ENCODE data around the gene CYYR1.

The CYYR1 gene

DNA sequence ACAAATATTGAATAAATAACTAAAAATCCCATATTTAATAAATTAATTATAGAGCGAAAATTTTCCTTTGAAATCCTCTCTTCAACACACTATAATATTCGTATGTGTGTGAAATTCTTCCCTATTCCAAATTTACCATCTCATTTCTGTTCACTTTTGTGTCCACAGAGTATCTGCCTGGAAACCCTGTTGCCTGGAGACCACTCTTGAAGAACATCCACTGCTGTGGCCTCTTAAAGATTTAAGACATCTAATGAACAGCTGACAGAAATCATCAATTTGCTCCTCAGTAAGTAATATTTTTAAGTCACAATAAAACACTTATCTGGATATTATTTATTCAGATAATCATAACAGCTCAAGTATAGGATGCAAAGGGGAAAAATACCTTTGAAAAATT lies 69.7 kb downstream of the CYYR1 start:
- no peak for DNase-seq (ENCODE audit: low read depth)
- H3K4me3 ChIP-seq (ENCODE audit: low read depth, low read length): no peak overlapping the region
- TF ChIP-seq, protein P1, sequence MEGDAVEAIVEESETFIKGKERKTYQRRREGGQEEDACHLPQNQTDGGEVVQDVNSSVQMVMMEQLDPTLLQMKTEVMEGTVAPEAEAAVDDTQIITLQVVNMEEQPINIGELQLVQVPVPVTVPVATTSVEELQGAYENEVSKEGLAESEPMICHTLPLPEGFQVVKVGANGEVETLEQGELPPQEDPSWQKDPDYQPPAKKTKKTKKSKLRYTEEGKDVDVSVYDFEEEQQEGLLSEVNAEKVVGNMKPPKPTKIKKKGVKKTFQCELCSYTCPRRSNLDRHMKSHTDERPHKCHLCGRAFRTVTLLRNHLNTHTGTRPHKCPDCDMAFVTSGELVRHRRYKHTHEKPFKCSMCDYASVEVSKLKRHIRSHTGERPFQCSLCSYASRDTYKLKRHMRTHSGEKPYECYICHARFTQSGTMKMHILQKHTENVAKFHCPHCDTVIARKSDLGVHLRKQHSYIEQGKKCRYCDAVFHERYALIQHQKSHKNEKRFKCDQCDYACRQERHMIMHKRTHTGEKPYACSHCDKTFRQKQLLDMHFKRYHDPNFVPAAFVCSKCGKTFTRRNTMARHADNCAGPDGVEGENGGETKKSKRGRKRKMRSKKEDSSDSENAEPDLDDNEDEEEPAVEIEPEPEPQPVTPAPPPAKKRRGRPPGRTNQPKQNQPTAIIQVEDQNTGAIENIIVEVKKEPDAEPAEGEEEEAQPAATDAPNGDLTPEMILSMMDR (conservative IDR thresholded peaks at IDR 0.05; ENCODE audit: low read depth, low read length): no peak

DNA sequence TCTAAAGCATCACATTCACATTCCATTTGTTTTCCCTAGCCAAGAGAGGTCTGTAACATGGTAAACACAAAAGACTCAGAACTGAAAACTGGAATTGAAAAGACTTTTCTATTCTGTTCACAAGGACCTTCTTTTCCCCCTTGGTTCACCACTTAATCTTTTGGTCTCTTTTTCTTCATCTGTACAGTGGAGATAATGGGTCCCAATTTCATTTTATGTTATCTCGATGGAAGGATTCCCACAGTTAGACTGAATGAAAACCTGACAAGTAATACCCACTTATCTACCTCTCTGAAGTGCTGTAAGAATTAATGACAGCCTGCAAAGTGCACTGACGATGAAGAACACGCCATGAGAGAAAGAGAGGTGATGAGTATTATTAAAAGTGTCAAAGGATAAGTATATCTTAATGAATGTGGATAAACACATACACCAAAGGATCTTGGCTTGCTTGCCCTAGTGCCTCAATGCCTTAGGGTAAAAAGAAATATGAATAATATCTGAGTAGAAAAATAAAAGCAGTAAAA lies 71.5 kb downstream of the CYYR1 start:
- TF ChIP-seq, protein P1 (conservative IDR thresholded peaks at IDR 0.05; ENCODE audit: low read depth, low read length): no peak
- DNase-seq (ENCODE audit: low read depth): no peak
- no peak overlapping the region for H3K4me3 ChIP-seq (ENCODE audit: low read depth, low read length)

DNA sequence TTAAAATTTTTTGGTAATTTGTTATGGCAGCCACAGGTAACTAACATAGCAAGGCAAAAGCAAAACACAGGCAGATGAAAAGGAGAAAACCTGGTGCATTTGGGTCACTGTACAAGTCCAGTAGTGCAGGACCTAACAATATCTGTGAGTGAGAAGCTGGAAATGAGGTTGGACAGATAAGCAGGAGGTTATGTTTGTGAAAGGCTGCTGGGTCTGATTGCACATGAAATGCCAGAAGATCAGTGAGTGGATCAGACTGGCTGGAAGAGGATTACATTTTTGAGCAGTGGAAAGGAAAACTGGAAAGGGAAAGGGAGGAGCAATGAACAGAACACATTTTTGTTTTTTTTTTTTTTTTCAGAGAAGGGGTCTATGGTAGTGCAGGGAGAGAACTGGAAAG lies 73.6 kb downstream of the CYYR1 start:
- TF ChIP-seq, protein P1 (conservative IDR thresholded peaks at IDR 0.05; ENCODE audit: low read depth, low read length): no peak
- DNase-seq (ENCODE audit: low read depth): no peak
- no peak overlapping the region for H3K4me3 ChIP-seq (ENCODE audit: low read depth, low read length)

DNA sequence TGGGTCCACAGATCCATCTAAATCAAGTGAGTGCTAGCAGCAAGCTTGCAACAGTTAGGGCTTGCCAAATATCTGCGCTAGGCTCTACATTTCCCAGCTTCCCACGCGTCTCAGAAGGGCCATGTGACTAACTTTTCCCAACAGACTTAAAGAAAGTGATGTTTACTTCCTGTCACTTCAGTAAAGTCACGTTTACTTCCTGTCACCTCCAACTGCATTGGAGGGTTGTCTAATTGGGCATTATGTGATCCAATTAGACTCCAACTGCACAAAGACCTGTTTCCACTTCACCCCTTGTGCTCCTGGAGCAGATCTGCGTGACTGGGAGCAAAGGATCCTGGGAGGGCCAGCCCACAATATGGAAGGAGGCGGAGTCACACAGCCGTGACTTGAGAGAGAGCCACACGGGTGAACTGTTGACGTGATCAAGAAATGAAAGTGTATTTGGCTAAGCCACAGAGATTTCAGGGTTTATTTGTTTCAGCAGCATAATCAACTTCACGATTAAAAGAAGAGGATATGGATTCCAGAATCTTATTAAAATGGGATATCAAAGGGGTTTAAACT lies 77.7 kb downstream of the CYYR1 start:
- TF ChIP-seq, protein P1 (conservative IDR thresholded peaks at IDR 0.05; ENCODE audit: low read depth, low read length): no peak
- no peak overlapping the region for H3K4me3 ChIP-seq (ENCODE audit: low read depth, low read length)
- no peak for DNase-seq (ENCODE audit: low read depth)

DNA sequence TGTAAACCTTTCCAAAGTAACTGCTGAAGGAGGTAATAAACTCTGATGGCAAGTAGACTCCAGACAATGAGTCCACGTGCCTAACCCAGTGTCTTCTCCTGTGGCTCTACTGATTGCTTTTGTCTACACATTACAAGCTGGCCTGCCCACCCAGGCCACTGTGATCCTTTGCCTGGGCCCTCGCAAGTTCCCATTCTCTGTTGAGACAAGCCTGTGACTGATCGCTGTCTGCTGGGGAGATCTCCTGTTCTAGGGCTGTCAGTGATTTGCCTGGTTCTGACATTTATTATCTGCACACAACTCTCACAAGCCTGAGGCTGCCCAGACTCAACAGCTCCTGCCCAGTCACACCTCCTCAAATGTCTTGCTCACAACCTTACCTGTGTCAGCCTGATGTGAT lies 81.4 kb downstream of the CYYR1 start:
- no peak for DNase-seq (ENCODE audit: low read depth)
- TF ChIP-seq, protein P1 (conservative IDR thresholded peaks at IDR 0.05; ENCODE audit: low read depth, low read length): no peak
- H3K4me3 ChIP-seq (ENCODE audit: low read depth, low read length): no peak overlapping the region

DNA sequence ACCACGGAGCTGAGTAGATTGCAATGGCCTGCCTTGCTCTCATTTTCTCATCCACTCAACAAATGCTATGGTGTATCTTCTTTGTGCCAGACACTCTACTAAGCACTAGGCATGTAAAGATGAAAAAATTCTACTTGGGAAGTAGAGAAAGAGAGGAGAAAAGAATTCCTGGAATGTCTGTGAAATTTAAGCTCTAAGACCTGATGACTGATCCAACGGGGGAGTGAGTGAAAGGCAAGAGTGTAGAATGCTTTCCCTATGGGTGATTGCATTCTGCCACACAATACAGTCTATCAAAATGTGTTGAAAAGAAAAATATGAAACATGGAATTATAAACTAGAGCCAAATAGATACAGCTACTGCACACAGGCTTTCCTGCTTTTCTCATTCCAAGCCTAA lies 82.3 kb downstream of the CYYR1 start:
- H3K4me3 ChIP-seq (ENCODE audit: low read depth, low read length): no peak overlapping the region
- DNase-seq (ENCODE audit: low read depth): peak; percentile 17
- TF ChIP-seq, protein P1 (conservative IDR thresholded peaks at IDR 0.05; ENCODE audit: low read depth, low read length): no peak

DNA sequence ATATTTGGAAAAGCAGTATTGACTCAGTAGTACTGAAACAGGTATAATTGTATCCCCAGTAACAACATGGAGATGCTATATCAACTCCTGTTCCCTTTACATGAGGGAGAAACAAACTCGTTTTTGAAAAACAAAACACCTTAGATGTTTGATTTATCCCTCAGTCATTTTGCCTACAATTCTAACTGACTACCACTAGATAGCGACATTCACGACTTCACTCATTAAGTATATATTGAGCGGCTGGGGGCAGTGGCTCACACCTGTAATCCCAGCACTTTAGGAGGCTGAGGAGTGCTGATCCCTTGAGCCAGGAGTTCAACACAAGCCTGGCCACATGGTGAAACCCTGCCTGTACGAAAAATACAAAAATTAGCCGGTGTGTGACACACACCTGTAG lies 83.3 kb downstream of the CYYR1 start:
- no peak overlapping the region for H3K4me3 ChIP-seq (ENCODE audit: low read depth, low read length)
- DNase-seq (ENCODE audit: low read depth): no peak
- TF ChIP-seq, protein P1 (conservative IDR thresholded peaks at IDR 0.05; ENCODE audit: low read depth, low read length): no peak

Measured in choroid plexus epithelial cell (primary cell).